K562 (cell line): ENCODE data around the gene MRPL40. TPM values are rescaled to one million over a fixed set of nuclear protein-coding genes. Genes with fewer than 3 reads are reported as not detected.

ENCODE experiments used
- ATAC-seq: fragments of 200-7000 bp; cut with Tn5 transposase; 3 replicates; pipeline ENCODE4 v1.9.1; 2020; ENCODE audit warnings: moderate library complexity
- BruUV-seq: library from RNA; stranded (reverse); fragments of 400-500 nt; replicated peaks from 2 replicates; lab custom pipeline; 2021; lab: Mats Ljungman, UMichigan
- CTCF ChIA-PET: fragments of 300-600 bp; formaldehyde crosslinking; extraction: SDS; loops from one replicate; lab custom pipeline; 2021; ENCODE audit warnings: low intra/inter-chr PET ratio; lab: Yijun Ruan, JAX
- POLR2A ChIA-PET: fragments of 300-600, 350-650 bp; sonication (Branson Sonifier 250); formaldehyde crosslinking; extraction: SDS; loops from one replicate; lab custom pipeline; 2021; ENCODE audit warnings: antibody characterized with exemption, inconsistent platforms; lab: Yijun Ruan, JAX
- DNase-seq, 4 experiments: peaks; one replicate each; pipeline versions ENCODE4 v3.0.0 to v3.0.0-alpha.2; 2011 to 2018; ENCODE audit warnings: low spot score in 3 of 4, mixed read lengths in 3 of 4; ENCODE audit errors: extremely low read depth in 1 of 4
- FAIRE-seq: peaks from 2 replicates; lab custom pipeline; 2011; peaks lifted over from hg19 to GRCh38; lab: Jason Lieb, UNC
- H2AFZ ChIP-seq: 2 replicates; pipeline ENCODE4 v1.6.0; 2011; ENCODE audit warnings: low read depth, low read length, control low read depth, inconsistent platforms
- H3K27ac ChIP-seq: fragments of 200-600 bp; 3 replicates; pipeline ENCODE4 v1.8.0; 2011; ENCODE audit warnings: low read depth, mild to moderate bottlenecking, control low read depth, inconsistent platforms, low read length, moderate library complexity, mixed read lengths; ENCODE audit errors: extremely low read depth
- H3K27me3 ChIP-seq, 2 experiments: fragments of 300-600 bp in 1 of 2; 2 replicates in 1 of 2; 3 replicates in 1 of 2; pipeline versions ENCODE4 v1.6.0 to v1.8.0; 2011; ENCODE audit warnings: inconsistent platforms in 2 of 2, low read length in 2 of 2, mild to moderate bottlenecking in 1 of 2, mixed read lengths in 1 of 2, moderate library complexity in 1 of 2; ENCODE audit not compliant: control insufficient read depth in 2 of 2, insufficient read depth in 2 of 2
- H3K36me3 ChIP-seq: fragments of 300-600 bp; 3 replicates; pipeline ENCODE4 v1.8.0; 2011; ENCODE audit warnings: mild to moderate bottlenecking, low read length, inconsistent platforms; ENCODE audit not compliant: control insufficient read depth, insufficient read depth
- H3K4me1 ChIP-seq, 2 experiments: fragments of 200-600 bp in 1 of 2; replicated peaks in 1 of 2; 2 replicates in 1 of 2; 3 replicates in 1 of 2; pipeline versions ENCODE4 v1.5.1 to v1.8.0; 2011; ENCODE audit warnings: inconsistent platforms in 2 of 2, low read length in 2 of 2, mild to moderate bottlenecking in 1 of 2, mixed read lengths in 1 of 2, moderate library complexity in 1 of 2; ENCODE audit not compliant: control insufficient read depth in 2 of 2, insufficient read depth in 2 of 2
- H3K4me2 ChIP-seq: 2 replicates; pipeline ENCODE4 v1.6.1; 2011; ENCODE audit warnings: low read length, control low read depth, inconsistent platforms, mixed read lengths; ENCODE audit not compliant: insufficient read depth
- H3K4me3 ChIP-seq: fragments of 200-600 bp; sonication (generic), shearing (Covaris generic); 2 replicates; pipeline ENCODE4 v1.5.1; 2016; ENCODE audit warnings: control low read depth, inconsistent platforms
- H3K79me2 ChIP-seq: fragments of 200-600 bp; 3 replicates; pipeline ENCODE4 v1.8.0; 2011; ENCODE audit warnings: low read length, inconsistent platforms; ENCODE audit not compliant: control insufficient read depth, insufficient read depth
- H3K9ac ChIP-seq, 2 experiments: 2 replicates each; pipeline versions ENCODE4 v1.6.0 to v1.6.1; 2011; ENCODE audit warnings: low read depth in 2 of 2, low read length in 2 of 2, control low read depth in 1 of 2, inconsistent platforms in 1 of 2, mild to moderate bottlenecking in 1 of 2, mixed read lengths in 1 of 2; ENCODE audit not compliant: insufficient read depth in 1 of 2
- H3K9me1 ChIP-seq: one replicate; pipeline ENCODE4 v1.6.0; 2011; ENCODE audit warnings: inconsistent platforms, mild to moderate bottlenecking, low read length, moderate library complexity; ENCODE audit not compliant: control insufficient read depth, insufficient read depth
- H3K9me3 ChIP-seq: replicated peaks from 2 replicates; pipeline ENCODE4 v1.5.1; 2011; ENCODE audit warnings: low read depth, low read length, inconsistent platforms; ENCODE audit not compliant: control insufficient read depth, insufficient read depth
- H4K20me1 ChIP-seq: replicated peaks from 2 replicates; pipeline ENCODE4 v1.6.1; 2011; ENCODE audit warnings: low read length, inconsistent platforms, mixed read lengths; ENCODE audit not compliant: control insufficient read depth, insufficient read depth
- CREM ChIP-seq: IDR thresholded peaks from 2 replicates; pipeline ENCODE4 v1.6.1; 2014; ENCODE audit warnings: antibody characterized with exemption, low read depth
- DEAF1 ChIP-seq: fragments of 450-650 bp; formaldehyde crosslinking; IDR thresholded peaks from 2 replicates; pipeline ENCODE4 v1.4.0; 2020; ENCODE audit warnings: mild to moderate bottlenecking, moderate library complexity
- EWSR1 ChIP-seq: fragments of 450-650 bp; IDR thresholded peaks from 2 replicates; pipeline ENCODE4 v1.6.1; 2018; ENCODE audit warnings: borderline replicate concordance, mild to moderate bottlenecking, low read depth, moderate library complexity; ENCODE audit not compliant: partially characterized antibody
- HDAC6 ChIP-seq: IDR thresholded peaks from 2 replicates; pipeline ENCODE4 v1.6.1; 2012; ENCODE audit warnings: low read depth, mild to moderate bottlenecking, control low read depth, inconsistent platforms, low read length, moderate library complexity
- POLR2A ChIP-seq: fragments of 450-650 bp; conservative IDR thresholded peaks from 2 replicates; pipeline ENCODE4 v1.6.1; 2016
- PYGO2 ChIP-seq: fragments of 450-650 bp; IDR thresholded peaks from 2 replicates; pipeline ENCODE4 v1.6.1; 2016; ENCODE audit warnings: mild to moderate bottlenecking, missing genetic modification characterization, moderate library complexity, missing compliant biosample characterization
- SNRNP70 ChIP-seq: fragments of 200-400 bp; formaldehyde crosslinking; optimal IDR thresholded peaks from 2 replicates; pipeline ENCODE3; 2017; ENCODE audit warnings: low read depth, low read length
- THAP12 ChIP-seq: fragments of 250-450 bp; sonication (Bioruptor Pico); IDR thresholded peaks from 2 replicates; pipeline ENCODE4 v1.9.0; 2021; ENCODE audit warnings: mild to moderate bottlenecking, inconsistent platforms
- WHSC1 ChIP-seq: IDR thresholded peaks from one replicate; pipeline ENCODE4 v1.6.1; 2012; ENCODE audit warnings: low read length, control low read depth, inconsistent platforms
- ZNF212 ChIP-seq: fragments of 450-650 bp; formaldehyde crosslinking; IDR thresholded peaks from 2 replicates; pipeline ENCODE4 v1.4.0; 2020; ENCODE audit warnings: mild to moderate bottlenecking
- ZNF408 ChIP-seq: fragments of 250-450 bp; sonication (Bioruptor Pico); IDR thresholded peaks from 2 replicates; pipeline ENCODE4 v1.4.0; 2020; ENCODE audit warnings: low read depth, mild to moderate bottlenecking, moderate library complexity
- ZNF707 ChIP-seq: fragments of 250-450 bp; sonication (Bioruptor Pico); conservative IDR thresholded peaks from 2 replicates; pipeline ENCODE4 v1.8.0; 2022; ENCODE audit warnings: inconsistent platforms, mild to moderate bottlenecking, moderate library complexity
- WGBS: fragments of 100-300 bp; shearing (Covaris generic); methylation state at CpG from one replicate; pipeline ENCODE4 v1.1.6; 2016; ENCODE audit warnings: low coverage, mixed read lengths; ENCODE audit not compliant: insufficient coverage; ENCODE audit errors: missing lambda C conversion rate; 5-methylcytosine and 5-hydroxymethylcytosine counted together
- in situ Hi-C: fragments of 300-500 bp; cut with MboI; formaldehyde crosslinking; loops from 4 replicates; pipeline ENCODE4 v1.15.0; 2018; ENCODE audit warnings: inconsistent platforms, mixed read lengths
- intact Hi-C: fragments of 100-400 bp; cut with micrococcal nuclease; formaldehyde crosslinking; loops from 2 replicates; pipeline ENCODE4 v1.14.2; 2022
- polyA plus RNA-seq, 8 experiments: library from polyadenylated mRNA; depleted of rRNA in 4 of 8; stranded (reverse) in 5 of 8; unstranded in 3 of 8; fragments of >200 nt; fragmentation: Nextera tagmentation in 2 of 8; fragmentation: Illumina TruSeq in 1 of 8; extraction: Ambion mirVana in 2 of 8; extraction: Trizol in 1 of 8; gene quantifications; 2 replicates each; pipeline versions ENCODE4 v1.2.1 to v1.2.3, GENCODE V29; 2011 to 2014; ENCODE audit warnings: inconsistent platforms in 1 of 8, missing spikeins in 1 of 8
- total RNA-seq, 7 experiments: library from RNA; depleted of rRNA in 6 of 7; stranded (reverse); fragments of >200 nt in 6 of 7; fragmentation: Illumina TruSeq in 2 of 7; extraction: Trizol in 2 of 7; gene quantifications; 2 replicates each; pipeline versions ENCODE4 v1.2.1 to v1.2.3, GENCODE V29; 2011 to 2021; ENCODE audit warnings: low replicate concordance in 1 of 7
- TF ChIP-seq, protein P1 (sequence below), 2 experiments: fragments of 450-650 bp; conservative IDR thresholded peaks; 2 replicates each; pipeline ENCODE4 v1.6.1; 2017; ENCODE audit warnings: mild to moderate bottlenecking in 2 of 2, moderate library complexity in 2 of 2

Gene MRPL40
- total and polyA plus RNA-seq, 9 of the 15 experiments (the other 6 are each of a cell fraction or from before 2014, with no cell fraction given) = 132 to 652 (median 208) TPM

- Histone ChIP-seq H3K4me1 (peaks cover 27 to 33% of the 10 kb centered on the region in 2 experiments), H3K36me3 (peaks cover 86% of the 10 kb centered on the region), H2AFZ (no peak overlapping the region), H3K4me3 (no peak overlapping the region), H3K9me1 (no peaks in the 10 kb centered on the region), H3K9me3 (no peaks in the 10 kb centered on the region), H3K27me3 (no peaks in the 10 kb centered on the region), H4K20me1 (peaks cover 17% of the 10 kb centered on the region), H3K79me2 (peaks cover 39% of the 10 kb centered on the region), H3K4me2 (no peak overlapping the region), H3K27ac (no peak overlapping the region), H3K9ac (no peak overlapping the region)
- intact Hi-C loops = loop anchor here (10.0 kb wide), 1 partner anchor 175 kb away; no protein-coding TSS in a partner anchor
- WGBS = 65% methylated on average over 2 of the region's 2 CpGs
- peak in 1 of 4 experiments; percentile 33 for DNase-seq
- ChIA-PET POLR2A (interaction anchor here (6.4 to 11.7 kb wide), 2 partner anchors 14 to 15 kb away, joined by 74 to 284 read pairs; partner anchors contain the start of genes HIRA and MRPL40), CTCF (no interaction called here)
- no peak for FAIRE-seq
- TF ChIP-seq THAP12 (CRISPR knock-in tag) (0 out of 2 replicates have a peak, but pooled peaks have one; percentile 36), DEAF1 (CRISPR knock-in tag) (no peak), CREM (no peak), POLR2A (peak; percentile 36), ZNF707 (CRISPR knock-in tag) (peak; percentile 37; the same call in 1 of the 2 replicates), SNRNP70 (peak; percentile 69), PYGO2 (tag) (no peak), ZNF212 (CRISPR knock-in tag) (0 out of 2 replicates have a peak, but pooled peaks have one; percentile 35), WHSC1 (peak; percentile 5), EWSR1 (no peak), ZNF408 (peak; percentile 71; the same call in 1 of the 2 replicates), HDAC6 (0 out of 2 replicates have a peak, but pooled peaks have one; percentile 13)
- TF ChIP-seq, protein P1, sequence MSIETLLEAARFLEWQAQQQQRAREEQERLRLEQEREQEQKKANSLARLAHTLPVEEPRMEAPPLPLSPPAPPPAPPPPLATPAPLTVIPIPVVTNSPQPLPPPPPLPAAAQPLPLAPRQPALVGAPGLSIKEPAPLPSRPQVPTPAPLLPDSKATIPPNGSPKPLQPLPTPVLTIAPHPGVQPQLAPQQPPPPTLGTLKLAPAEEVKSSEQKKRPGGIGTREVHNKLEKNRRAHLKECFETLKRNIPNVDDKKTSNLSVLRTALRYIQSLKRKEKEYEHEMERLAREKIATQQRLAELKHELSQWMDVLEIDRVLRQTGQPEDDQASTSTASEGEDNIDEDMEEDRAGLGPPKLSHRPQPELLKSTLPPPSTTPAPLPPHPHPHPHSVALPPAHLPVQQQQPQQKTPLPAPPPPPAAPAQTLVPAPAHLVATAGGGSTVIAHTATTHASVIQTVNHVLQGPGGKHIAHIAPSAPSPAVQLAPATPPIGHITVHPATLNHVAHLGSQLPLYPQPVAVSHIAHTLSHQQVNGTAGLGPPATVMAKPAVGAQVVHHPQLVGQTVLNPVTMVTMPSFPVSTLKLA (conservative IDR thresholded peaks at IDR 0.05) = no peak
- no peak for ATAC-seq
- BruUV-seq = no TSS peak
- in situ Hi-C loops = no loop called here
These were observed 17.1 kb downstream of the MRPL40 start for GRCh38 chr22:19449422-19449767.
